Fibroblast of upper back skin (primary cell): Measurements from ENCODE around the gene PRR11.
"Not testable (repeated sequence)": the region's sequence is repeated elsewhere in the genome, so short reads cannot be mapped to it uniquely, and the experiment has no call there.

Experiments
- DNase-seq: peaks from one replicate; pipeline ENCODE4 v3.0.0-alpha.2; 2013

Gene PRR11

GRCh38 chr17:59152925-59153324 lies 2.6 kb upstream of the PRR11 start:
- no peak for DNase-seq

- peak; percentile 37 for DNase-seq
These were observed 1.2 kb upstream of the PRR11 start for GRCh38 chr17:59154292-59154720.

- no peak for DNase-seq
These were observed 666 bp upstream of the PRR11 start, which contains the start of gene SKA2 for GRCh38 chr17:59154721-59155438. TSS of gene SKA2 (minus strand) at chr17:59155186. CDS start at chr17:59155163, 23 bp downstream.

GRCh38 chr17:59160157-59161025 lies 4.8 kb downstream of the PRR11 start:
- DNase-seq = no peak

- no peak for DNase-seq
These were observed 5.9 kb downstream of the PRR11 start for GRCh38 chr17:59161477-59161876.

GRCh38 chr17:59165933-59166342 lies 10.4 kb downstream of the PRR11 start:
- peak; percentile 65 for DNase-seq

GRCh38 chr17:59167571-59168001 lies 12.0 kb downstream of the PRR11 start:
- no peak for DNase-seq

GRCh38 chr17:59172436-59173004 lies 17.0 kb downstream of the PRR11 start:
- DNase-seq = no peak

GRCh38 chr17:59174671-59175070 lies 19.1 kb downstream of the PRR11 start:
- DNase-seq = no peak

GRCh38 chr17:59175076-59175475 lies 19.5 kb downstream of the PRR11 start:
- DNase-seq = no peak

GRCh38 chr17:59178266-59178985 lies 22.9 kb downstream of the PRR11 start:
- DNase-seq = peak; percentile 7

GRCh38 chr17:59179601-59180000 lies 24.1 kb downstream of the PRR11 start:
- not testable (repeated sequence) for DNase-seq

GRCh38 chr17:59180626-59181025 lies 25.1 kb downstream of the PRR11 start:
- no peak for DNase-seq

- DNase-seq = no peak
These were observed 25.9 kb downstream of the PRR11 start for GRCh38 chr17:59181481-59181880.

GRCh38 chr17:59185997-59186396 lies 30.5 kb downstream of the PRR11 start:
- DNase-seq = no peak

- no peak for DNase-seq
These were observed 31.3 kb downstream of the PRR11 start for GRCh38 chr17:59186850-59187249.

GRCh38 chr17:59190806-59191205 lies 35.3 kb downstream of the PRR11 start:
- DNase-seq = no peak

- no peak for DNase-seq
These were observed 37.9 kb downstream of the PRR11 start for GRCh38 chr17:59193336-59193862.

- DNase-seq = no peak
These were observed 43.9 kb downstream of the PRR11 start for GRCh38 chr17:59199398-59199797.

- DNase-seq = no peak
These were observed 46.8 kb downstream of the PRR11 start for GRCh38 chr17:59202320-59202719.

- no peak for DNase-seq
These were observed 63.8 kb downstream of the PRR11 start for GRCh38 chr17:59219370-59219769.

- no peak for DNase-seq
These were observed 64.4 kb downstream of the PRR11 start for GRCh38 chr17:59219992-59220327.
